GM23338 (cell line): ENCODE results near the gene VPS39. TPM values are rescaled to one million over a fixed set of nuclear protein-coding genes. Genes with fewer than 3 reads are reported as not detected.

Source experiments
- ATAC-seq: fragments of 200-7000 bp; cut with Tn5 transposase; 3 replicates; pipeline ENCODE4 v1.9.1; 2020
- DNase-seq: peaks from one replicate; pipeline ENCODE4 v3.0.0-alpha.2; 2015; ENCODE audit warnings: low spot score
- H2AFZ ChIP-seq: fragments of 200-600 bp; sonication (generic); 2 replicates; pipeline ENCODE4 v1.8.0; 2016; ENCODE audit warnings: antibody characterized with exemption, mild to moderate bottlenecking, moderate library complexity
- H3F3A ChIP-seq: fragments of 200-600 bp; sonication (generic); replicated peaks from 2 replicates; pipeline ENCODE4 v1.8.0; 2017; ENCODE audit warnings: antibody characterized with exemption, mixed run types, low read depth
- H3K27ac ChIP-seq: fragments of 200-600 bp; sonication (generic); 2 replicates; pipeline ENCODE4 v1.6.1; 2016; ENCODE audit warnings: low read depth
- H3K27me3 ChIP-seq: fragments of 200-600 bp; sonication (generic); 2 replicates; pipeline ENCODE4 v1.8.0; 2016; ENCODE audit warnings: mild to moderate bottlenecking, mixed run types, moderate library complexity; ENCODE audit not compliant: insufficient read depth
- H3K36me3 ChIP-seq: fragments of 200-600 bp; sonication (generic); 2 replicates; pipeline ENCODE4 v1.8.0; 2016; ENCODE audit warnings: mild to moderate bottlenecking; ENCODE audit not compliant: insufficient read depth
- H3K4me1 ChIP-seq: fragments of 200-600 bp; sonication (generic); 2 replicates; pipeline ENCODE4 v1.8.0; 2016; ENCODE audit warnings: mild to moderate bottlenecking, moderate library complexity; ENCODE audit not compliant: insufficient read depth
- H3K4me2 ChIP-seq: fragments of 200-600 bp; sonication (generic); 2 replicates; pipeline ENCODE4 v1.7.1; 2017; ENCODE audit warnings: mixed run types
- H3K4me3 ChIP-seq: fragments of 200-600 bp; sonication (generic); 2 replicates; pipeline ENCODE4 v1.6.1; 2016; ENCODE audit warnings: mixed run types
- H3K79me2 ChIP-seq: fragments of 200-600 bp; sonication (generic); replicated peaks from 2 replicates; pipeline ENCODE4 v1.8.0; 2017; ENCODE audit warnings: mild to moderate bottlenecking; ENCODE audit not compliant: insufficient read depth
- H3K9me2 ChIP-seq: fragments of 200-600 bp; sonication (generic); 2 replicates; pipeline ENCODE4 v1.8.0; 2017; ENCODE audit not compliant: insufficient read depth
- H4K20me1 ChIP-seq: fragments of 200-600 bp; sonication (generic); replicated peaks from 2 replicates; pipeline ENCODE4 v1.8.0; 2017; ENCODE audit warnings: mild to moderate bottlenecking; ENCODE audit not compliant: insufficient read depth
- H3K27ac Mint-ChIP-seq: 2 replicates; pipeline ENCODE4 v1.8.0; 2020; ENCODE audit warnings: inconsistent platforms, mild to moderate bottlenecking, moderate library complexity, mixed read lengths
- H3K27me3 Mint-ChIP-seq: 3 replicates; pipeline ENCODE4 v1.8.0; 2022; ENCODE audit warnings: low read depth, mild to moderate bottlenecking, moderate library complexity, mixed read lengths, inconsistent platforms; ENCODE audit not compliant: insufficient read depth, poor library complexity
- H3K36me3 Mint-ChIP-seq: 3 replicates; pipeline ENCODE4 v1.8.0; 2021; ENCODE audit warnings: low read depth, mild to moderate bottlenecking, inconsistent platforms, moderate library complexity, mixed read lengths
- H3K4me1 Mint-ChIP-seq: 3 replicates; pipeline ENCODE4 v1.8.0; 2020; ENCODE audit warnings: mild to moderate bottlenecking, inconsistent platforms, mixed read lengths
- H3K4me3 Mint-ChIP-seq: 3 replicates; pipeline ENCODE4 v1.8.0; 2021; ENCODE audit warnings: moderate library complexity, mild to moderate bottlenecking, inconsistent platforms, mixed read lengths
- H3K9me3 Mint-ChIP-seq: 3 replicates; pipeline ENCODE4 v1.8.0; 2020; ENCODE audit warnings: moderate library complexity, mild to moderate bottlenecking, inconsistent platforms, mixed read lengths
- CREB1 ChIP-seq: fragments of 250-450 bp; sonication (Bioruptor Pico); IDR thresholded peaks from 2 replicates; pipeline ENCODE4 v1.5.0; 2020; ENCODE audit warnings: low read depth, mild to moderate bottlenecking, moderate library complexity
- EZH2 ChIP-seq: fragments of 200-600 bp; sonication (generic); IDR thresholded peaks from one replicate; pipeline ENCODE4 v1.8.0; 2017; ENCODE audit warnings: antibody characterized with exemption, mild to moderate bottlenecking, low read depth; ENCODE audit not compliant: unreplicated experiment
- EZH2phosphoT487 ChIP-seq: fragments of 200-600 bp; sonication (generic); IDR thresholded peaks from one replicate; pipeline ENCODE4 v1.8.1; 2018; ENCODE audit warnings: antibody characterized with exemption; ENCODE audit not compliant: unreplicated experiment
- JUNB ChIP-seq: IDR thresholded peaks from one replicate; pipeline ENCODE4 v1.6.1; 2016; ENCODE audit warnings: antibody characterized with exemption; ENCODE audit not compliant: unreplicated experiment
- NANOG ChIP-seq: IDR thresholded peaks from 2 replicates; pipeline ENCODE4 v1.6.1; 2016; ENCODE audit warnings: antibody characterized with exemption, borderline replicate concordance
- POLR2AphosphoS5 ChIP-seq: IDR thresholded peaks from 2 replicates; pipeline ENCODE4 v1.6.1; 2016; ENCODE audit warnings: antibody characterized with exemption, low read depth
- STAT1 ChIP-seq: IDR thresholded peaks from one replicate; pipeline ENCODE4 v1.6.1; 2016; ENCODE audit warnings: antibody characterized with exemption; ENCODE audit not compliant: unreplicated experiment
- ZNF114 ChIP-seq: fragments of 250-450 bp; sonication (Bioruptor Pico); IDR thresholded peaks from 2 replicates; pipeline ENCODE4 v1.5.0; 2020; ENCODE audit warnings: mild to moderate bottlenecking, moderate library complexity
- ZNF331 ChIP-seq: fragments of 250-450 bp; sonication (Bioruptor Pico); IDR thresholded peaks from 2 replicates; pipeline ENCODE4 v1.5.0; 2020; ENCODE audit warnings: low read depth, mild to moderate bottlenecking, moderate library complexity
- polyA plus RNA-seq: library from polyadenylated mRNA; unstranded; fragments of >200 nt; fragmentation: Nextera tagmentation; extraction: Ambion mirVana; gene quantifications from 2 replicates; pipeline ENCODE4 v1.2.1, GENCODE V29; 2016
- total RNA-seq: library from RNA; depleted of rRNA; stranded (reverse); fragments of >200 nt; shearing (Covaris generic); gene quantifications from 2 replicates; pipeline ENCODE4 v1.2.3, GENCODE V29; 2014
- TF ChIP-seq, protein P1 (sequence below): fragments of 250-450 bp; sonication (Bioruptor Pico); IDR thresholded peaks from 2 replicates; pipeline ENCODE4 v1.5.0; 2020; ENCODE audit warnings: mild to moderate bottlenecking, moderate library complexity
- TF ChIP-seq, protein P2 (sequence below), 2 experiments: fragments of 200-600 bp in 1 of 2; sonication (generic) in 1 of 2; conservative IDR thresholded peaks; 2 replicates each; pipeline versions ENCODE4 v1.5.1 to v1.6.1; 2016 to 2017; ENCODE audit warnings: antibody characterized with exemption in 2 of 2, low read depth in 2 of 2, mild to moderate bottlenecking in 2 of 2, moderate library complexity in 1 of 2
- TF ChIP-seq, protein P3 (sequence below): IDR thresholded peaks from 2 replicates; pipeline ENCODE4 v1.6.1; 2016; ENCODE audit warnings: antibody characterized with exemption
- TF ChIP-seq, protein P4 (sequence below): IDR thresholded peaks from one replicate; pipeline ENCODE4 v1.6.1; 2018; ENCODE audit warnings: antibody characterized with exemption; ENCODE audit not compliant: unreplicated experiment

VPS39 gene
- total and polyA plus RNA-seq, 2 experiments from 2014 or later = 14.9 to 45.1 TPM

DNA sequence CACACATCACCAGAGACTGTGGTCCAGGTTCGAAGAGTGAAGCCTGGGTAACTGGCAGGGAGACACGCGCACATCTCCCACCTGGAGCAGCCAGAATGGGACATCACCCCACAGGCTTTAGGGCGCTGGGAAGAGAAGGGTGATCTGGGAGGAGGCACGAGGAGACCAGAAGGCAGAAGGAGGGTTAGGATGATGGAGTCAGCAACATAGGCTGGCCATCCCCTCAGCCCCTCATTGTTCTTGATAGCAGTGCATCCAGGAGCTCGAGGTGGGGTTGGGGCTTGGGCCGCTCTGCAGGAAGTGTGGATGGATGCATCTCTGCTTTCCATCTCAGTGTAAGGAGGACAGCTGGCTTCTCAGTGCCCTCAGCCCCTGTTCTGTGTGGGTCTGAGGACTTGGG lies 66.9 kb downstream of the VPS39 start:
- Histone ChIP-seq H3K4me3 (no peak overlapping the region), H3K9me2 (no peaks in the 10 kb centered on the region), H3K27me3 (no peaks in the 10 kb centered on the region), H3K4me2 (no peak overlapping the region), H3K79me2 (no peaks in the 10 kb centered on the region), H3K27ac (no peak overlapping the region), H4K20me1 (no peaks in the 10 kb centered on the region), H3K36me3 (no peaks in the 10 kb centered on the region), H3K4me1 (no peaks in the 10 kb centered on the region), H3F3A (no peaks in the 10 kb centered on the region), H2AFZ (no peak overlapping the region)
- DNase-seq (no peak), ATAC-seq (no peak)
- no peaks in the 10 kb centered on the region for H3K36me3 Mint-ChIP-seq
- TF ChIP-seq, protein P1, sequence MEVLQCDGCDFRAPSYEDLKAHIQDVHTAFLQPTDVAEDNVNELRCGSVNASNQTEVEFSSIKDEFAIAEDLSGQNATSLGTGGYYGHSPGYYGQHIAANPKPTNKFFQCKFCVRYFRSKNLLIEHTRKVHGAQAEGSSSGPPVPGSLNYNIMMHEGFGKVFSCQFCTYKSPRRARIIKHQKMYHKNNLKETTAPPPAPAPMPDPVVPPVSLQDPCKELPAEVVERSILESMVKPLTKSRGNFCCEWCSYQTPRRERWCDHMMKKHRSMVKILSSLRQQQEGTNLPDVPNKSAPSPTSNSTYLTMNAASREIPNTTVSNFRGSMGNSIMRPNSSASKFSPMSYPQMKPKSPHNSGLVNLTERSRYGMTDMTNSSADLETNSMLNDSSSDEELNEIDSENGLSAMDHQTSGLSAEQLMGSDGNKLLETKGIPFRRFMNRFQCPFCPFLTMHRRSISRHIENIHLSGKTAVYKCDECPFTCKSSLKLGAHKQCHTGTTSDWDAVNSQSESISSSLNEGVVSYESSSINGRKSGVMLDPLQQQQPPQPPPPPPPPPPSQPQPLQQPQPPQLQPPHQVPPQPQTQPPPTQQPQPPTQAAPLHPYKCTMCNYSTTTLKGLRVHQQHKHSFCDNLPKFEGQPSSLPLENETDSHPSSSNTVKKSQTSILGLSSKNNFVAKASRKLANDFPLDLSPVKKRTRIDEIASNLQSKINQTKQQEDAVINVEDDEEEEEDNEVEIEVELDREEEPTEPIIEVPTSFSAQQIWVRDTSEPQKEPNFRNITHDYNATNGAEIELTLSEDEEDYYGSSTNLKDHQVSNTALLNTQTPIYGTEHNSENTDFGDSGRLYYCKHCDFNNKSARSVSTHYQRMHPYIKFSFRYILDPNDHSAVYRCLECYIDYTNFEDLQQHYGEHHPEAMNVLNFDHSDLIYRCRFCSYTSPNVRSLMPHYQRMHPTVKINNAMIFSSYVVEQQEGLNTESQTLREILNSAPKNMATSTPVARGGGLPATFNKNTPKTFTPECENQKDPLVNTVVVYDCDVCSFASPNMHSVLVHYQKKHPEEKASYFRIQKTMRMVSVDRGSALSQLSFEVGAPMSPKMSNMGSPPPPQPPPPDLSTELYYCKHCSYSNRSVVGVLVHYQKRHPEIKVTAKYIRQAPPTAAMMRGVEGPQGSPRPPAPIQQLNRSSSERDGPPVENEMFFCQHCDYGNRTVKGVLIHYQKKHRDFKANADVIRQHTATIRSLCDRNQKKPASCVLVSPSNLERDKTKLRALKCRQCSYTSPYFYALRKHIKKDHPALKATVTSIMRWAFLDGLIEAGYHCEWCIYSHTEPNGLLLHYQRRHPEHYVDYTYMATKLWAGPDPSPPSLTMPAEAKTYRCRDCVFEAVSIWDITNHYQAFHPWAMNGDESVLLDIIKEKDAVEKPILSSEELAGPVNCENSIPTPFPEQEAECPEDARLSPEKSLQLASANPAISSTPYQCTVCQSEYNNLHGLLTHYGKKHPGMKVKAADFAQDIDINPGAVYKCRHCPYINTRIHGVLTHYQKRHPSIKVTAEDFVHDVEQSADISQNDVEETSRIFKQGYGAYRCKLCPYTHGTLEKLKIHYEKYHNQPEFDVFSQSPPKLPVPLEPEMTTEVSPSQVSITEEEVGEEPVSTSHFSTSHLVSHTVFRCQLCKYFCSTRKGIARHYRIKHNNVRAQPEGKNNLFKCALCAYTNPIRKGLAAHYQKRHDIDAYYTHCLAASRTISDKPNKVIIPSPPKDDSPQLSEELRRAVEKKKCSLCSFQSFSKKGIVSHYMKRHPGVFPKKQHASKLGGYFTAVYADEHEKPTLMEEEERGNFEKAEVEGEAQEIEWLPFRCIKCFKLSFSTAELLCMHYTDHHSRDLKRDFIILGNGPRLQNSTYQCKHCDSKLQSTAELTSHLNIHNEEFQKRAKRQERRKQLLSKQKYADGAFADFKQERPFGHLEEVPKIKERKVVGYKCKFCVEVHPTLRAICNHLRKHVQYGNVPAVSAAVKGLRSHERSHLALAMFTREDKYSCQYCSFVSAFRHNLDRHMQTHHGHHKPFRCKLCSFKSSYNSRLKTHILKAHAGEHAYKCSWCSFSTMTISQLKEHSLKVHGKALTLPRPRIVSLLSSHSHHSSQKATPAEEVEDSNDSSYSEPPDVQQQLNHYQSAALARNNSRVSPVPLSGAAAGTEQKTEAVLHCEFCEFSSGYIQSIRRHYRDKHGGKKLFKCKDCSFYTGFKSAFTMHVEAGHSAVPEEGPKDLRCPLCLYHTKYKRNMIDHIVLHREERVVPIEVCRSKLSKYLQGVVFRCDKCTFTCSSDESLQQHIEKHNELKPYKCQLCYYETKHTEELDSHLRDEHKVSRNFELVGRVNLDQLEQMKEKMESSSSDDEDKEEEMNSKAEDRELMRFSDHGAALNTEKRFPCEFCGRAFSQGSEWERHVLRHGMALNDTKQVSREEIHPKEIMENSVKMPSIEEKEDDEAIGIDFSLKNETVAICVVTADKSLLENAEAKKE (CRISPR knock-in tag) = no peak
- TF ChIP-seq, protein P2, sequence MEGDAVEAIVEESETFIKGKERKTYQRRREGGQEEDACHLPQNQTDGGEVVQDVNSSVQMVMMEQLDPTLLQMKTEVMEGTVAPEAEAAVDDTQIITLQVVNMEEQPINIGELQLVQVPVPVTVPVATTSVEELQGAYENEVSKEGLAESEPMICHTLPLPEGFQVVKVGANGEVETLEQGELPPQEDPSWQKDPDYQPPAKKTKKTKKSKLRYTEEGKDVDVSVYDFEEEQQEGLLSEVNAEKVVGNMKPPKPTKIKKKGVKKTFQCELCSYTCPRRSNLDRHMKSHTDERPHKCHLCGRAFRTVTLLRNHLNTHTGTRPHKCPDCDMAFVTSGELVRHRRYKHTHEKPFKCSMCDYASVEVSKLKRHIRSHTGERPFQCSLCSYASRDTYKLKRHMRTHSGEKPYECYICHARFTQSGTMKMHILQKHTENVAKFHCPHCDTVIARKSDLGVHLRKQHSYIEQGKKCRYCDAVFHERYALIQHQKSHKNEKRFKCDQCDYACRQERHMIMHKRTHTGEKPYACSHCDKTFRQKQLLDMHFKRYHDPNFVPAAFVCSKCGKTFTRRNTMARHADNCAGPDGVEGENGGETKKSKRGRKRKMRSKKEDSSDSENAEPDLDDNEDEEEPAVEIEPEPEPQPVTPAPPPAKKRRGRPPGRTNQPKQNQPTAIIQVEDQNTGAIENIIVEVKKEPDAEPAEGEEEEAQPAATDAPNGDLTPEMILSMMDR (conservative IDR thresholded peaks at IDR 0.05; ENCODE audit: low read depth in 2 of 2) = no peak
- TF ChIP-seq ZNF114 (CRISPR knock-in tag) = no peak
- TF ChIP-seq JUNB = no peak
- no peak for TF ChIP-seq EZH2
- no peak for TF ChIP-seq NANOG
- TF ChIP-seq, protein P3, sequence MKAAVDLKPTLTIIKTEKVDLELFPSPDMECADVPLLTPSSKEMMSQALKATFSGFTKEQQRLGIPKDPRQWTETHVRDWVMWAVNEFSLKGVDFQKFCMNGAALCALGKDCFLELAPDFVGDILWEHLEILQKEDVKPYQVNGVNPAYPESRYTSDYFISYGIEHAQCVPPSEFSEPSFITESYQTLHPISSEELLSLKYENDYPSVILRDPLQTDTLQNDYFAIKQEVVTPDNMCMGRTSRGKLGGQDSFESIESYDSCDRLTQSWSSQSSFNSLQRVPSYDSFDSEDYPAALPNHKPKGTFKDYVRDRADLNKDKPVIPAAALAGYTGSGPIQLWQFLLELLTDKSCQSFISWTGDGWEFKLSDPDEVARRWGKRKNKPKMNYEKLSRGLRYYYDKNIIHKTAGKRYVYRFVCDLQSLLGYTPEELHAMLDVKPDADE = no peak
- TF ChIP-seq, protein P4, sequence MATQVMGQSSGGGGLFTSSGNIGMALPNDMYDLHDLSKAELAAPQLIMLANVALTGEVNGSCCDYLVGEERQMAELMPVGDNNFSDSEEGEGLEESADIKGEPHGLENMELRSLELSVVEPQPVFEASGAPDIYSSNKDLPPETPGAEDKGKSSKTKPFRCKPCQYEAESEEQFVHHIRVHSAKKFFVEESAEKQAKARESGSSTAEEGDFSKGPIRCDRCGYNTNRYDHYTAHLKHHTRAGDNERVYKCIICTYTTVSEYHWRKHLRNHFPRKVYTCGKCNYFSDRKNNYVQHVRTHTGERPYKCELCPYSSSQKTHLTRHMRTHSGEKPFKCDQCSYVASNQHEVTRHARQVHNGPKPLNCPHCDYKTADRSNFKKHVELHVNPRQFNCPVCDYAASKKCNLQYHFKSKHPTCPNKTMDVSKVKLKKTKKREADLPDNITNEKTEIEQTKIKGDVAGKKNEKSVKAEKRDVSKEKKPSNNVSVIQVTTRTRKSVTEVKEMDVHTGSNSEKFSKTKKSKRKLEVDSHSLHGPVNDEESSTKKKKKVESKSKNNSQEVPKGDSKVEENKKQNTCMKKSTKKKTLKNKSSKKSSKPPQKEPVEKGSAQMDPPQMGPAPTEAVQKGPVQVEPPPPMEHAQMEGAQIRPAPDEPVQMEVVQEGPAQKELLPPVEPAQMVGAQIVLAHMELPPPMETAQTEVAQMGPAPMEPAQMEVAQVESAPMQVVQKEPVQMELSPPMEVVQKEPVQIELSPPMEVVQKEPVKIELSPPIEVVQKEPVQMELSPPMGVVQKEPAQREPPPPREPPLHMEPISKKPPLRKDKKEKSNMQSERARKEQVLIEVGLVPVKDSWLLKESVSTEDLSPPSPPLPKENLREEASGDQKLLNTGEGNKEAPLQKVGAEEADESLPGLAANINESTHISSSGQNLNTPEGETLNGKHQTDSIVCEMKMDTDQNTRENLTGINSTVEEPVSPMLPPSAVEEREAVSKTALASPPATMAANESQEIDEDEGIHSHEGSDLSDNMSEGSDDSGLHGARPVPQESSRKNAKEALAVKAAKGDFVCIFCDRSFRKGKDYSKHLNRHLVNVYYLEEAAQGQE = no peak
- TF ChIP-seq CREB1 = no peak
- TF ChIP-seq STAT1 = no peak
- no peak for TF ChIP-seq POLR2AphosphoS5
- TF ChIP-seq ZNF331 = no peak
- TF ChIP-seq EZH2phosphoT487 = no peak
- peaks cover 4% of the 10 kb centered on the region for H3K27me3 Mint-ChIP-seq
- peaks cover 15% of the 10 kb centered on the region; the same call in 2 of the 3 replicates for H3K9me3 Mint-ChIP-seq
- H3K27ac Mint-ChIP-seq = no peak overlapping the region
- no peak overlapping the region for H3K4me3 Mint-ChIP-seq
- no peaks in the 10 kb centered on the region; the same call in 1 of the 3 replicates for H3K4me1 Mint-ChIP-seq
